Ovary (tissue), 9 donors: Measurements from ENCODE around the gene HOXC13. TPM values are rescaled to one million over a fixed set of nuclear protein-coding genes. Genes with fewer than 3 reads are reported as not detected.

ENCODE experiments used
- DNase-seq, 5 donors: peaks; one replicate each; pipeline ENCODE4 v3.0.0-alpha.2; 2019 to 2020
- H3K27ac ChIP-seq, 2 donors: fragments of 200-600 bp; one replicate each; pipeline versions ENCODE4 v1.5.1 to v1.8.0; 2019 to 2022
- H3K27me3 ChIP-seq: fragments of 200-600 bp; one replicate; pipeline ENCODE4 v1.8.0; 2022
- H3K36me3 ChIP-seq: fragments of 200-600 bp; sonication (generic); one replicate; pipeline ENCODE4 v1.5.1; 2019
- H3K4me1 ChIP-seq: one replicate; pipeline ENCODE4 v1.8.1; 2013; ENCODE audit warnings: mild to moderate bottlenecking, moderate library complexity; ENCODE audit not compliant: insufficient read depth
- H3K4me3 ChIP-seq: fragments of 200-600 bp; sonication (generic); one replicate; pipeline ENCODE4 v1.5.1; 2017
- H3K9me3 ChIP-seq, 2 donors: fragments of 200-600 bp in 1 of 2; sonication (generic) in 1 of 2; one replicate each; pipeline versions ENCODE4 v1.5.1 to v1.8.1; 2013 to 2019; ENCODE audit warnings: mild to moderate bottlenecking in 1 of 2, moderate library complexity in 1 of 2
- CTCF ChIP-seq, 3 donors: fragments of 450-650 bp in 2 of 3; fragments of 200-600 bp in 1 of 3; IDR thresholded peaks; one replicate each; pipeline versions ENCODE4 v1.5.1 to v1.8.0; 2016 to 2022; ENCODE audit warnings: antibody characterized with exemption in 3 of 3, mild to moderate bottlenecking in 1 of 3
- EP300 ChIP-seq: sonication (generic); formaldehyde crosslinking; IDR thresholded peaks from one replicate; pipeline ENCODE4 v1.6.1; 2017; ENCODE audit warnings: antibody characterized with exemption
- POLR2A ChIP-seq: fragments of 450-650 bp; IDR thresholded peaks from one replicate; pipeline ENCODE4 v1.6.1; 2017; ENCODE audit warnings: antibody characterized with exemption, mild to moderate bottlenecking, moderate library complexity
- WGBS, 3 donors: extraction: QIAGEN DNeasy Blood & Tissue Kit in 1 of 3; methylation state at CpG; one replicate each; pipeline versions ENCODE4 v1.1.5 to v1.1.7; 2013 to 2017; 5-methylcytosine and 5-hydroxymethylcytosine counted together
- intact Hi-C, 4 donors: fragments of 100-400 bp; cut with DNase I; formaldehyde crosslinking; loops; one replicate each; pipeline versions ENCODE4 v1.11.0 to v1.15.1; 2022 to 2023
- polyA plus RNA-seq, 2 donors: library from polyadenylated mRNA; stranded (reverse); fragments of 200-250 nt in 1 of 2; fragments of 350-450 nt in 1 of 2; fragmentation: Illumina TruSeq in 1 of 2; extraction: RNeasy Lipid Tissue Mini Kit (QIAGEN cat#74804) in 1 of 2; gene quantifications; one replicate each; pipeline ENCODE4 v1.2.3, GENCODE V29; 2013 to 2014
- total RNA-seq, 7 donors: library from RNA; depleted of rRNA in 2 of 7; stranded (reverse); fragments of >200 nt in 2 of 7; fragmentation: NEBNext Ultra II Directional in 3 of 7; extraction: Animal tissue kit (Norgen Biotek cat#: 25700) in 3 of 7; gene quantifications; one replicate each; pipeline versions ENCODE4 v1.1.0 to v1.2.4, GENCODE V29; 2016 to 2023
- donor health status: DM: no; HTN: no; CAD: no; lungs with moderate emphysema.
- donor health status: DM: no; HTN: no; CAD: no.
- donor health status: Bipolar disorder and iron deficiency.
- donor health status: DM: yes; HTN: yes; CAD: no.
- donor health status: DM: no; HTN: no; CAD: no.
- donor health status: DM: yes; HTN: yes; CAD: no.

Gene HOXC13
- total and polyA plus RNA-seq, 9 donors, result not detected

GRCh38 chr12:53968214-53969127 lies 29.8 kb downstream of the HOXC13 start:
- intact Hi-C loops, result no loop called here
- Histone ChIP-seq H3K9me3 (no peaks in the 10 kb centered on the region), H3K27ac (no peak overlapping the region), H3K36me3 (no peaks in the 10 kb centered on the region), H3K4me1 (peaks cover 1% of the 10 kb centered on the region), H3K4me3 (no peak overlapping the region), H3K27me3 (peaks cover 7% of the 10 kb centered on the region)
- TF ChIP-seq POLR2A (no peak), EP300 (no peak), CTCF (IDR thresholded peaks at IDR 0.05) (no peak)
- DNase-seq, result no peak
- 43 to 56% (median 44%) methylated on average over 24 of the region's 24 CpGs for WGBS, 3 donors

- intact Hi-C loops, result no loop called here
These were observed 31.1 kb downstream of the HOXC13 start for GRCh38 chr12:53969588-53970259.

GRCh38 chr12:53970451-53970850 lies 31.8 kb downstream of the HOXC13 start:
- H3K27me3 ChIP-seq, result peaks cover 4% of the 10 kb centered on the region
- WGBS, 3 donors, result 35 to 55% (median 46%) methylated on average over 4 of the region's 4 CpGs
- TF ChIP-seq EP300 (no peak), POLR2A (no peak), CTCF (IDR thresholded peaks at IDR 0.05) (no peak)
- intact Hi-C loops, result no loop called here
- H3K4me1 ChIP-seq, result peaks cover 2% of the 10 kb centered on the region
- no peak overlapping the region for H3K4me3 ChIP-seq
- H3K27ac ChIP-seq, result no peak overlapping the region
- no peaks in the 10 kb centered on the region for H3K9me3 ChIP-seq
- no peak for DNase-seq
- no peaks in the 10 kb centered on the region for H3K36me3 ChIP-seq

More at GRCh38 chr12:53969588-53970259, 31.1 kb downstream of the HOXC13 start:
- Histone ChIP-seq H3K4me1 (peaks cover 2% of the 10 kb centered on the region), H3K27ac (no peak overlapping the region), H3K27me3 (peaks cover 6% of the 10 kb centered on the region), H3K9me3 (no peaks in the 10 kb centered on the region), H3K36me3 (no peaks in the 10 kb centered on the region), H3K4me3 (no peak overlapping the region)
- TF ChIP-seq EP300 (no peak), POLR2A (no peak), CTCF (IDR thresholded peaks at IDR 0.05) (no peak)
- peak in 1 of 5 donors; percentile 13 for DNase-seq
- WGBS, 3 donors, result 17 to 32% (median 17%) methylated on average over 12 of the region's 12 CpGs

GRCh38 chr12:53971129-53971528 lies 32.5 kb downstream of the HOXC13 start:
- peaks cover 4% of the 10 kb centered on the region for H3K27me3 ChIP-seq
- peaks cover 2% of the 10 kb centered on the region for H3K4me1 ChIP-seq
- no peak overlapping the region for H3K27ac ChIP-seq
- TF ChIP-seq POLR2A (no peak), CTCF (IDR thresholded peaks at IDR 0.05) (no peak), EP300 (no peak)
- WGBS, 3 donors, result 67 to 90% (median 71%) methylated on average over 3 of the region's 3 CpGs
- H3K4me3 ChIP-seq, result no peak overlapping the region
- no peak for DNase-seq
- H3K36me3 ChIP-seq, result no peaks in the 10 kb centered on the region
- intact Hi-C loops, result no loop called here
- H3K9me3 ChIP-seq, result no peaks in the 10 kb centered on the region
